Left forelimb (tissue), 1 donor: ENCODE results near the gene CDK5.
"Not testable (repeated sequence)": the region's sequence is repeated elsewhere in the genome, so short reads cannot be mapped to it uniquely, and the experiment has no call there.

Source experiments
- DNase-seq: peaks from one replicate; pipeline ENCODE4 v3.0.0-alpha.2; 2018; ENCODE audit warnings: low spot score

The CDK5 gene

GRCh38 chr7:151033864-151034249 lies 23.8 kb downstream of the CDK5 start:
- DNase-seq = no peak

GRCh38 chr7:151032936-151033863 lies 24.5 kb downstream of the CDK5 start:
- no peak for DNase-seq

GRCh38 chr7:151031011-151031410 lies 26.7 kb downstream of the CDK5 start:
- no peak for DNase-seq

GRCh38 chr7:151028948-151029501 lies 28.7 kb downstream of the CDK5 start:
- DNase-seq = no peak

- peak; percentile 99 for DNase-seq
These were observed 29.4 kb downstream of the CDK5 start, which contains the start of gene ABCB8 for GRCh38 chr7:151028131-151028947. TSS of gene ABCB8 (plus strand) at chr7:151028450. CDS start at chr7:151028516, 66 bp downstream.

- not testable (repeated sequence) for DNase-seq
These were observed 30.0 kb downstream of the CDK5 start for GRCh38 chr7:151027728-151028130.

GRCh38 chr7:151026771-151027727 lies 30.6 kb downstream of the CDK5 start:
- DNase-seq = not testable (repeated sequence)

GRCh38 chr7:151025924-151026671 lies 31.6 kb downstream of the CDK5 start:
- DNase-seq = no peak

- DNase-seq = no peak
These were observed 33.2 kb downstream of the CDK5 start, which contains the start of gene ATG9B for GRCh38 chr7:151024435-151025056. TSS of gene ATG9B (minus strand) at chr7:151024494. CDS start at chr7:151024423, 71 bp downstream.

GRCh38 chr7:151023232-151023631 lies 34.5 kb downstream of the CDK5 start:
- no peak for DNase-seq

- no peak for DNase-seq
These were observed 37.5 kb downstream of the CDK5 start for GRCh38 chr7:151020231-151020630.

GRCh38 chr7:151019130-151019447 lies 38.6 kb downstream of the CDK5 start:
- no peak for DNase-seq

GRCh38 chr7:151018421-151019129 lies 39.1 kb downstream of the CDK5 start:
- DNase-seq = no peak

GRCh38 chr7:151017953-151018420 lies 39.7 kb downstream of the CDK5 start:
- DNase-seq = peak; percentile 83

GRCh38 chr7:151017370-151017952 lies 40.2 kb downstream of the CDK5 start:
- DNase-seq = no peak

- no peak for DNase-seq
These were observed 40.8 kb downstream of the CDK5 start for GRCh38 chr7:151016942-151017341.

GRCh38 chr7:151016505-151016904 lies 41.2 kb downstream of the CDK5 start:
- DNase-seq = no peak

GRCh38 chr7:151015967-151016366 lies 41.7 kb downstream of the CDK5 start:
- no peak for DNase-seq

GRCh38 chr7:151014950-151015349 lies 42.7 kb downstream of the CDK5 start:
- DNase-seq = no peak
